Renal pelvis (tissue), 4 donors: ENCODE measurements around the gene DEPDC5. TPM values are rescaled to one million over a fixed set of nuclear protein-coding genes. Genes with fewer than 3 reads are reported as not detected.
A peak's percentile ranks its signal among the peaks of the same experiment; 100 is the strongest.
"Not testable (repeated sequence)": the region's sequence is repeated elsewhere in the genome, so short reads cannot be mapped to it uniquely, and the experiment has no call there.

ENCODE experiments used
- DNase-seq: peaks from one replicate; pipeline ENCODE4 v3.0.0-alpha.2; 2013
- polyA plus RNA-seq, 3 donors: library from polyadenylated mRNA; unstranded; fragments of 120-200 nt; gene quantifications; one replicate each; pipeline ENCODE4 v1.2.1, GENCODE V29; 2013; ENCODE audit not compliant: insufficient read length in 3 of 3

DEPDC5 gene
- polyA plus RNA-seq, 3 donors = 14.2 to 18.3 (median 18.2) TPM

DNA sequence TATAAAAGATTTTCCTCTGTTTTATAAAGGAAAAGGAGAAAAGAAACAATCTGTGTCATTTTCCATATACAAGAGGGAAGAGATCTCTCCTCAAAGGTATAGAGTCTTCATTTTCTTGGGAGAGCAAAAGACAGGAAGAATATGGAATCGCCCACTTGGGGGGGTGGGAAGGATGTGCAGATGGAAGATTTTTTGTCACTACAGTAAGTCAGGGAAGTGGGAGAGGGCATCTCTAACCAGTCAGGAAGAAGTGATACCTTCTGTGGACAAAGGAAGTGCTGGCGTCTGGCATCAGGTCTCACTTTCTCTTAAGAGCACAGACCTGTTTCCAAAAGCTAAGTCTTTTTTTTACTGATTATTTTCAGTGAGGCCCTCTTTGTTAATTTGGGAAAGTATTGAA, 5.3 kb upstream of the DEPDC5 start:
- DNase-seq = no peak

DNA sequence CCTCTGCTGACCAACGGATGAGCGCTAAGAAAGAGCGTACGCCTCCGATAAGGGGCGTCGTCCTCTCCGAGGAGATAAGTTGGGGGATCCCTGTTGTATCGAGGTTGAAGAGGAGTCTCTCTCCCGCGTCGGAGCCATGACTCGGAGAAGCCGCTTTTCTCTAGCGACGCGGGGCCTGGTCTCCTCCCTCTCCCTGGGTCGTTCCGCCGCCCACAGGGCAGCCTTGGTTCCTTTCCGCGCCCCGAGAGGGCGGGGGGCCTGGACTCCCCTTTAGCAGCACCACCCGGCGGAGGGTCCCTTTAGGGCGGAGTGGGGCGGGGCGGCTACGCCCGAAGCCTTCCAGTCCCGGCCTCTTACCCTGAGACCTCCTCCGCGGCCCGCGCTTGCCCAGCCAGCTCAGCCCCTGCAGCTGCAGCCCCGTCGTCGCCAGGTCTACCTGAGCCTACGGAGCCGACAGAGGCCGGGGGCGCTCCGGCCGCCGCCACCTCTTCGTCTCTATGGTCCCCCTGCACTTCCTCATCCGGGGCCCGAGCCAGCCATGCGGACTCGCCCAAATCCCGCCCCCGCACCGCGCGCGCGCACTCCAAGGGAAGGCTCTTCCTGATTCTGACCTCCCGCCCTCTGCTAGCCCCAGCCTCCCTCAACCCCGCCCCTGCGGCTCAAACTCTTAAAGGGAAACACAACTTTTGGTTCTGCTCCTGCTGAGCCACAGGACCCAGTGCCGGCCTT, 4.0 kb upstream of the DEPDC5 start, which contains the start of gene PRR14L:
TSS of gene PRR14L (minus strand) at position 497 of the 729 bp plus-strand sequence. CDS start 11,272 bp downstream, outside the sequence.
- DNase-seq = peak; percentile 97

DNA sequence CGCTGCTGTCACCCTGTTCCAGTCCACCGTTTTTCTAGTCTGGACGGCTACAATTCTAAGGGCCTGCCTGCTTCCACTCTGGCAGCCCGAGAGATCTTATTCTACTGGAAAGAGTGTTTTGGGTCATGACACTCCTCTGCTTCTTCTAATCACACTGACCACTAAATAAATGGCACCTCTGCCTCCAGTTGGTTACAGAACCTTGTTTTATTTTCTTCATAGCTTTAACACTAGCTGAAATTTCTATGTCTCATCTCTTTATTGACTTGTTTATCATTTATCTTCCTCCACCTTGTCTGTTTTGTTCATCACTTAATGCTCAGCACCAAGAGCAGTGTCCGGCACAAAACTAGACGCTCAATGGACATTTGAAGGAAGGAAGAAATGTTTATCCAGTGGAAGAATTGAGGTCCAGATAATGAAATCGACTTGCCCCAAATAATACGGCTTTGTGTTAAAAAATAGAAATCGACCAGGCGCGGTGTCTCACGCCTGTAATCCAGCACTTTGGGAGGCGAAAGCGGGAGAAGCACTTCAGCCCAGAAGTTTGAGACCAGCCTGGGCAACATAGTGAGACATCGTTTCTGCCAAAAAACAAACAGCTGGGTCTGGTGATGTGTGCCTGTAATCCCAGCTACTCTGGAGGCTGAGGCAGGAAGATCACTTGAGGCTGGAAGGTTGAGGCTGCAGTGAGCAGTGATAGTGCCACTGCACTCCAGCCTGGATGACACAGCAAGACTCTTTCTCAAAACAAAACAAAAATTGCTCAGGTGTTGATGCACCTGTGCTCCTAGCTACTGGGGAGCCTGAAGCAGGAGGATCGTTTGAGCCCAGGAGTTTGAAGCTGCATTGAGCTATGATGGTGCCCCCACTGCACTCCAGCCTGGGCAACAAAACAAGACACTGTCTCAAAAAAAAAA, 3.2 kb upstream of the DEPDC5 start:
- no peak for DNase-seq

DNA sequence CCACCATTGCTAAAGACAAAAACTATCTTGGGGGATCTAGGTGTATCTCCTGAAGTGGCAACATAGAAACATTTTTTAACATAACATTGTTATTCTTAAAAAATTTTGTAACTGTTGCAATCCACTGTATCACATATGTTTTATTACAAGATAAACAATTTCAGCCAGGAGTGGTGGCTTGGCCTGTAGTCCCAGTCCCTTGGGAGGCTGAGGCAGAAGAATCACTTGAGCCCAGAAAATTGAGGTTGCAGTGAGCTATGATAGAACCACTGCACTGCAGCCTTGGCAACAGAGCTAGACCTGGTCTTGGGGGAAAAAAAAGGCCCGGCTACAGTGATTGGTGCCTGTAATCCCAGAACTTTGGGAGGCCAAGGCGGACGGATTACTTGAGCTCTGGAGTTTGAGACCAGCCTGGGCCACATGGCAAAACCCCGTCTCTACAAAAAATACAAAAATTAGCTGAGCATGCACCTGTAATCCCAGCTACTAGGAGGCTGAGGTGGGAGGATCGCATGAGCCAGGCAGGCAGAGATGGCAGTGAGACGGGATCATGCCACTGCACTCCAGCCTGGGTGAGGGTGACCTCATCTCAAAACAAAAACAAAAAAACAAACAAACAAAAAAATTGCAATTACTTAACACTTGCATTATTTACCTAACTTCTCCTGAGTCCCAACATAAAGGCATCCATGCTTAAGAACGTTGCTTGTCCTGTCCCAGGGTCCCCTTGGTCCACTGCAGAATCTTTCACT, 1.5 kb upstream of the DEPDC5 start:
- no peak for DNase-seq

DNA sequence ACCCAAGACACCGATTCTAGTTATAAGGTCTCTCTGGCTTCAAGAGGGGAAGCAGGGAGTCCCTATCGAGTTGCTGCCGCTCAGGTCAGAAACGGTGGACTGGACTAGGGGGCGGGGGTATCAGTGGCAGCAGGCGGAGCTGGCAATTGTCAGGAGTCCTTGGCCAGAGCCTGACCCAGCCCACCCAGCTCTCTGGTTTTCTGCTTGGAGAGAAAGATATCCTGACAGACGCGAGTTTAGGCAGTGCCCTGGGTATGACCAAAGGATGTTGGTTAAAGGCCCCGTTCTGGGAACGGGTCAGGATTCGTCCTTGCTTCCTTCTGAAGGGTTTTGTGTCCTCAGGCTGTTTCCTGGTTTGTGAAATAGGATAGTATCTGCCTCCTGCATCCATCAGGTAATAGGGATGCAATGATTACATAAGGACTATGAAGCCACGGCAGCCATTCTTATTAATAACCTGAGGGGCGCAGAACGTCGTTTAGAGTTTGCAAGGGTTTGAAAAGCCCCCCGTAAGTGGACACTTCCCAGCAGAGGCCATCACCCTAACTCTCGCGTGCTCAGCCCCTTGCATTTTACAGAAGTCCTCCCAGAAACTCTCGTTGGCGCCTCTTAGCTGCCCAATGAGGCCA, 700 bp upstream of the DEPDC5 start:
- DNase-seq = peak; percentile 61

DNA sequence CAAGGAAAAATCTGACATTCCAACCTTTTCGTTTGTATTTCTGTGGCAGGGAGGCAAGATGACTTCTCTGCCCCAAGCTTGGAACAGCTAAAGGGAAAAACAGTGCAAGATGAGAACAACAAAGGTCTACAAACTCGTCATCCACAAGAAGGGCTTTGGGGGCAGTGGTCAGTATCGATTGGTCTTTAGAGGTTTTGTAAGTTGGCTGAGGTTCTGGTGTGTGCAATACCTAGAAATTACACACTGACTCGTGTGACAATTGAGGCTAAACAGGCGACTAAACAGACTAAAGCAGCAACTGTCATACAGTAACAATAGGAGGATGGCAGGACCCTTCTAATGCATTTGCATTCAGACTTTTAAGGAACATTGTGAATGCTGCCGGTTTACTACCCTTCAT, 994 bp downstream of the DEPDC5 start:
- no peak for DNase-seq

DNA sequence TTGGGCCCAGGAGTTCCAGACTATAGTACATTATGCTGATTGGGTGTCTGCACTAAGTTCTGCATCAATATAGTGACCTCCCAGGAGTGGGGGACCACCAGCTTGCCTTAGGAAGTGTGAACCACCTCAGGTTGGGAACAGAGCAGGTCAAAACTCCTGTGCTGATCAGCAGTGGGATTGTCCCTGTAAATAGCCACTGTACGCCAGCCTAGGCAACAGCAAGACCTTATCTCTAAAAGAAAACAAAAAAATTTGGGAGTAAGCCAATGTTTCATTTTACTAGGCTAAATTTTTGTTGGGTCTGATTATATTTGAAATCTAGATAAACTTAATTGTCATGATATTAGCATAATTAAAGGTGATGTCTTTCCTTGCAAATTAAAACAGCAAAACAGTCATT, 3.4 kb downstream of the DEPDC5 start:
- no peak for DNase-seq

DNA sequence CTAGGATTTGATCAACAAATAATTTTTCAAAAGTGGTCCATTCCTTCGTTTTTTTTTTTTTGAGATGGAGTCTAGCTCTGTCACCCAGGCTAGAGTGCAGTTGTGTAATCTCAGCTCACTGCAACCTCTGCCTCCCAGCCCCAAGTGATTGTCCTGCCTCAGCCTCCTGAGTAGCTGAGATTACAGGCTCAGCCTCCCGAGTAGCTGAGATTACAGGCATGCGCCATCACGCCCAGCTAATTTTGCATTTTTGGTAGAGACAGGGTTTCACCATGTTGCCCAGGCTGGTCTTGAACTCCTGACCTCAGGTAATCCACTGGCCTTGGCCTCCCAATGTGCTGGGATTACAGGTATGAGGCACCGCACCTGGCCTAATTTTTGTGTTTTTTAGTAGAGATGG, 5.0 kb downstream of the DEPDC5 start:
- not testable (repeated sequence) for DNase-seq

DNA sequence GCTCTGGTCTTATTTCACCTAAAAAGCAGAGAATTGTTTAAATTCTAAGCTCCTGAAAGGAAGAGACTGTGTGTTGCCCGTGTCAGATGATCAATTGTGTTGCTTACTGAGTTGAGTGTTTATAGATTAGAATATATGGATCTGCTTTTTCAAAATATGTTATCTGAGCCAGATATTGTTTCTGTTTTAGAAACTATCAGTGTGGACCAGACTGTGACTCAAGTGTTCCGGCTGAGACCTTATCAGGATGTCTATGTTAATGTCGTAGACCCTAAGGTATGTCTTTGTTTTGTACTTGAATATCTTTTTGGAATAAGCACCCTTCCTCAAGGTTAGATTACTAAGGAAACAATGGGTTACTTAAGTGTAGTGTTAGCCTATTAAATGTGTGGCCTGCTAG, 11.0 kb downstream of the DEPDC5 start:
- DNase-seq = no peak

DNA sequence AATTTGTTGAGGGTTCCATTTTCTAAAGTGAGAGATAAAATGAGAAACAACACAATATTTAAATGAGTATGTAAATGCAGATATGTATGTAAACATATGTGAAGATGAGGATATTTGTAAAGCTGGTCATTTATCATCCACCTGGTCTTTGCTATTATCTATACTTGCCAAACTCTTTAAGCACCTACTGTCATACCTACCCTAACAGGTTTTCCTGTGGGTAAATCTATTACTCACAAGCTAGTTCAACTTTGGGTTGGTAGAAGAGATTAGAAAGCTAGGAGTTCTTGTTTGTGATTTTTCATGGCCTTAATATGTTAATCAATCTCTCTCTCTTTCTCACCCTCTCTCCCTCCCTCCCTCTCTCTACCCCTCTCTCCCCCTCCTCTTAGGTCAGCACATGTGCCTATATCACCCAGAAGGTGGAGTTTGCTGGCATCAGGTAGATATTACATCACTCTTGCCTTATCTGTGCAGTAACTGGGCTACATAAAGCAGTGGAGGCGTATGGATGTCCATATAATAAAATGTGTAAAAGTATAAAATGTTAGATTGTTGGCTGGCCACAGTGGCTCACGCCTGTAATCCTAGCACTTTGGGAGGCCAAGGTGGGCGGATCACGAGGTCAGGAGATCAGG, 14.7 kb downstream of the DEPDC5 start:
- DNase-seq = no peak

DNA sequence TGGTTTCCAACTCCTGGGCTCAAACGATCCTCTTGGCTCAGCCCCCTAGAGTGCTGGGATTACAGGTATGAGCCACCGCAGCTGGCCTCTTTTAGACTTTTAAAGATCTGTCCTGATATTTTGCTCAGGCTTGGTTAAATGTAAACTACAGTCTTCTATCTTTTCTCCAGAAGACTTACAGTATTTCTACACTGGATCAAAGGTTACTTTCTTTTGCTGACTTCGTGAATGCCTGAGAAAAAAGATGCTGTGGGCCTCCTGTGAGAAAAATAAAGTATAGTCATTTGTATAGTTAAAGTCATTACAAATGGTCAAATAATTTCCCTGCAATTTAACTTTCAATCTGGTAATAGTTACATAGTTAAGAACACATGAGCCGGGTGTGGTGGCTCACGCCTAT, 19.6 kb downstream of the DEPDC5 start:
- no peak for DNase-seq

DNA sequence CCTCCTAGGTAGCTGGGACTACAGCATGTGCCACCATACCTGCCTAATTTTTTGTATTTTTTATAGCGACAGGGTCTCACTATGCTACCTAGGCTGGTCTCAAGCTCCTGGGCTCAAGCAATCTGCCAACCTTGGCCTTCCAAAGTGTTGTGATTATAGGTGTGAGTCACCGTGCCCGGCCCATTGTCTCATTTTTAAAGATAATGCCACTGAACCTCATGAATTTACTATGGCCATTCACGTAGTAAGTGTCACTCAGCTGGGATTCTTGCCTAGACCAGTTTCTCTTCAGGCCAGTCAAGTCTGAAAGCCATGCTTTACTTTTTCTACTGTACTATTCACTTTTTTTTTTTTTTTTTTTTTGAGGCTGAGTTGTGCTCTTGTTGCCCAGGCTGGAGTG, 22.4 kb downstream of the DEPDC5 start:
- DNase-seq = no peak

DNA sequence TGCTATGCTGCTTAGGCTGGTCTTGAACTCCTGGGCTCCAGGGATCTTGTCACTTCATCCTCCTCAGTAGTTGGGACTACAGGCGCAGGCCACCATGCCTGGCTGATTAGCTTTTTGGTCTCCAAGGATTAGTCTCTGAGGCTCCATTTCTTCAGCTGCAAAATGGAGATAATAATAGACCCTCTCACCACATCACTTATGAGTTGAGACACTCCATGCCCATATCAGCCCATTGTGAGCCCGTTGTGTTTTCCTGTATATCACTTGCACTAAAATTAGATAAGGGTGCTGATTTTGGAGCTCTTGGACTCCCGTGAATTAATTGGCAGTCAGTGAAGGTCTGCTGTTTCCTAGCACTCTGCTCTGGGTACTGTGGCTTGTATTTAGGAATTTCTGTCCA, 36.0 kb downstream of the DEPDC5 start:
- no peak for DNase-seq

DNA sequence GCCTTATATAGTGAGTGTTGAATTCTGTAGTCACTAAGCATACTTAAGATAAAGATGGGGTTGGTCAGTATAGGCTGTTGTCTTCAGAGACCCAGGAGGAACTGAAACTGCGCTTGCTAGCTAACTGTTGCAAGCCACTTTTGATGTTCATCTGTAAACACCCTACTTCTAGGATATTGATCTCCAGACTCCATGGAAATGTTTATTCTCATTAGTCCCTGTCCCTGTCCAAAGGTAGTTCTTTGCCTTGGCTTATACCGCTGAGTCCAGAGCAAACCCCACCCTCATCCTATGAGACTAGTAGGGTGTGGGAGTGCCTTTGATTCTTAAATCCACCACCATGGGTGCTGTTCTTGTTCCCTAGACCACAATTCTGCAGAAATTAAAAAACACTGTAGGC, 36.4 kb downstream of the DEPDC5 start:
- DNase-seq = no peak

DNA sequence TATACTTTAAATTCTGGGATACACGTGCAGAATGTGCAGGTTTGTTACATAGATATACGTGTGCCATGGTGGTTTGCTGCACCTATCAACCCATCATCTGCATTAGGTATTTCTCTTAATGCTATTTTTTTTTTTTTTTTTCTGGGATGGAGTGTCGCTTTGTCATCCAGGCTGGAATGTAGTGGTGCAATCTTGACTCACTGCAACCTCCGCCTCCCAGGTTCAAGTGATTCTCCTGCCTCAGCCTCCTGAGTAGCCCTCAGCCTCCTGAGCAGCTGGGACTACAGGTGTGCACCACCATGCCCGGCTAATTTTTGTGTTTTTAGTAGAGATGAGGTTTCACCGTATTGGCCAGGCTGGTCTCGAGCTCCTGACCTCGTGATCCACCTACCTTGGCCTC, 45.5 kb downstream of the DEPDC5 start:
- DNase-seq = not testable (repeated sequence)

DNA sequence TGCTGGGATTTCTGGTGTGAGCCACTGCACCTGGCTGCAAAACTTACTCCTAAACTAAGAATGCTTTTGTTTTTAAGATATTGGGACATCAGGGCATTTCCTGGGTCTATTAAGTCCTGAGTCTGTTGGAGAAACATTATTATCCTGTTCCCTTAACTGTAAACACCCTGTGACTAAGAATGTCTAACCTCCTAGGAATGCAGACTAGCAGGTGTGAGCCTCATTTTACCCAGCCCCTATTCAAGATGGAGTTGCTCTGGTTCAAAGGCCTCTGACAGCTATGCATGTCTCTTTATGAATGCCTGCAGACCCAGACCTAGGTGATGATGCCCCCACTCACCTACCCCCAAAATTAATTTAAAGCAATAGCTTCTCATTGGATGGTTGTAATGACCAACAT, 46.2 kb downstream of the DEPDC5 start:
- DNase-seq = no peak

DNA sequence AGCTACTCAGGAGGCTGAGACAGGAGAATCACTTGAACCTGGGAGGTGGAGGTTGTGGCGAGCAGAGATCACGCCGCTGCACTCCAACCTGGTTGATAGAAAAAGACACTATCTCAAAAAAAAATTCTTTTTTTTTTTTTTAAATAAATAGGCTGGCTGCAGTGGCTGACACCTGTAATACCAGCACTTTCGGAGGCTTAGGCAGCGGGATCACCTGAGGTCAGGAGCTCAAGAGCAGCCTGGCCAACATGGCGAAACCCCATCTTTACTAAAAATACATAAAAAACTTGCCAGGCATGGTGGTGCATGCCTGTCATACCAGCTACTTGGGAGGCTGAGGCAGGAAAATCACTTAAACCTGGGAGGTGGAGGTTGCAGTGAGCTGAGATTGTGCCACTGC, 47.0 kb downstream of the DEPDC5 start:
- not testable (repeated sequence) for DNase-seq

DNA sequence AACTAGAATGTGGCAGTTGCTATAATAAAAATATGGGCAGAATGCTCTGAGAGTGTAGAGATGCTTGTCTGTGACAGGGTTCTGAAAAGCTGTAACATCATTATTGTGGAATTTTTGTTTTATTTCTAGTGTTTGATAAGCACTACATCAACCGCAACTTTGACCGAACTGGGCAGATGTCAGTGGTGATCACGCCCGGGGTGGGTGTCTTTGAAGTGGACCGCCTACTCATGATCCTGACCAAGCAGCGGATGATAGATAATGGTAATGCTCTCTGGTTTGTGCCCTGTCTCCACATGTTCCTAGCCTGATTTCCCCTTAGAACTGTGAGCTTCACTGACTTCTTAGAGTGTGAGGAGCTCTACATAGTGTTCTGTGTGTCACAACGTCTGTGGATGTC, 48.8 kb downstream of the DEPDC5 start:
- DNase-seq = no peak

DNA sequence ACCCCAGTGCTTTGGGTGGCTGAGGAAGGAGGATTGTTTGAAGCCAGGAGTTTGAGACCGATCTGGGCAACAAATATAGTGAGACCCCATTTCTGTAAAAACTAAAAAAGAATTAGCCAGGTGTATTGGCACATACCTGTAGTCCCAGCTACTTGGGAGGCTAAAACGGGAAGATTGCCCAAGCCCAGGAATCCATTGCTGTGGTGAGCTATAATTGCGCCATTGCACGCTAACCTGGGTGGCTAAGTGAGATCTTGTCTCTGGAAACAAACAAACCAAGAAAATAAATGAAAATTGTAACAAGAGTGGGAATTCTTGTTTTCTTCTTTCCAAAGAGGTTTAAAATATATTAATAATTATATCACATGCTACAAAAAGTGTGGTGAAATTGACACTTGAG, 52.9 kb downstream of the DEPDC5 start:
- no peak for DNase-seq

DNA sequence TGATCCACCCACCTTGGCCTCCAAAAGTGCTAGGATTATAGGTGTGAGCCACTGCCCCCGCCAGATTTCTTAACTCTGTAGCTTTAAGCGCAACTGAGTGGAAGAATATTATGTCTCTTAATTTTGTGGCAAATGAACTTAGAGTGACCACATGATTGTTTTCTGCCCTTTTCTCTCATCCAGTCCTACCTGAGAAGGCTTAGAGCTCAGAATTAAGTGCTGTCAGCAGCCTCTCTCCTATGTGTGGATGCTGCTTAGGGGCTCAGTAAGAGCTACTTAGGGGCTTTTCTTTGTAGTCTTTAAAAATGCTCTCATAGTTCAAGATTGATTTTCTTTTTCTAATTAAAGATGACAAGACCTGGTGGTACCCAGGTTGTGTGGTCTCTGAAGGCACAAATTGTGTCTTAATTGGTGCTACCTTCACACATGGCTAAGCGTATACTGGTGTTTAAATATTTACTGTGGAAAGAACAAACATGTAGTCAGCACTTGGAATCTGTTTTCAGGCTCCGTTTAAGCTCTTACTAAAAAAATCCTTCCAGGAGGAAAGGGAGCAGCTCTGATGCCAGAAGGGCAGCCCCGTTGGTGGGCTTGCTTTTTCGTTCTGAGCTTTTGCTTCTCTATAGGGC, 59.3 kb downstream of the DEPDC5 start:
- DNase-seq = no peak

DNA sequence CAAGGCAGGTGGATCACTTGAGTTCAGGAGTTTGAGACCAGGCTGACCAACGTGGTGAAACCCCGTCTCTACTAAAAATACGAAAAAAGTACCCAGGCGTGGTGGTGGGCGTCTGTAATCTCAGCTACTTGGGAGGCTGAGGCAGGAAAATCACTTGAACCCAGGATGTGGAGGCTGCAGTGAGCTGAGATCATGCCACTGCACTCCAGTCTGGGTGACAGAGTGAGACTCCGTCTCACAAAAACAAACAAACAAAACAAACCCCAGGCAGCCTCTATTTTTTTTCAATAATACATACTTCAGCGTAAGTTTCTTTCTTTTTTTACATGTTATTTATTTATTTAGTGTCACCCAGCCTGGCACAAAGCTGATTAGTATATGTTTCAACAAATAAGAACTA, 60.1 kb downstream of the DEPDC5 start:
- DNase-seq = not testable (repeated sequence)
